Measurements from ENCODE around the gene VCL.

DNA sequence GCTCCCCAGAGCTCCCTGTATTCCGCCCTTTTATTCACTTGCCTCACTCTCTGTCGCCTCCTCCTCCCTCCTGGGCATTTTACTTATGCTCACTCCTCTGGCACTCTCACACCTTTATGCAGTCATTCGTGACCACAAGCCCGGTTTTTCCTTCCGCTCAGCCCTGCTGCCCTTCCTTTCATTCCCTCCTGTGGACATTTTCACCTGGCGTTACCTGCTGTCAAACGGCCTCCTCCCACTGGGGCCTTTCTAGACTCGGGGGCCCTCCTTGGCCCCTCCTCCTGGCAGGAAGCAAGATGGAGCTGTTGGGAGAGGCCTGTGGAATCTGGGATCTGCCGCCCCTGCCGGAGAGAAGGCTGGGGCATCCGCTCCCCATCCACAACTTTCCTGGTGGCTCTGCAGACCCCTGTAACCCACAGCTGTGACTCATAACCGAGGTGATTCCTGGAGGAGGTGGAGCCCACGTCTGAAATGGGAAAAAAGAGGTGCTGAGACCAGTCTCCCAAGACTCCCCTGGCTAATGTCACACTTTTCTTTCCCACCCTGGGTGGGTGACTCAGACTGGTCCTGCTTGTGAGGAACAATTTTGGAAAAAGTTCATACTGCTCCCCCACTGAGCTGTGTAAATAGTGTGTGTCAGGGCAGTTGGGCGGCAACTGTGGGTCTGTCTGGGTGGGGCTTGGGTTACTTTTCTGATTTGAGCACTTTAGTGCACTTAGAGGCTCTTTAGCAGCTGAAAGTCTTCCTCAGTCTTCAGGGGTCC, 1.2 kb downstream of the VCL start:
- TF ChIP-seq, protein P1, sequence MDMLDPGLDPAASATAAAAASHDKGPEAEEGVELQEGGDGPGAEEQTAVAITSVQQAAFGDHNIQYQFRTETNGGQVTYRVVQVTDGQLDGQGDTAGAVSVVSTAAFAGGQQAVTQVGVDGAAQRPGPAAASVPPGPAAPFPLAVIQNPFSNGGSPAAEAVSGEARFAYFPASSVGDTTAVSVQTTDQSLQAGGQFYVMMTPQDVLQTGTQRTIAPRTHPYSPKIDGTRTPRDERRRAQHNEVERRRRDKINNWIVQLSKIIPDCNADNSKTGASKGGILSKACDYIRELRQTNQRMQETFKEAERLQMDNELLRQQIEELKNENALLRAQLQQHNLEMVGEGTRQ (IDR thresholded peaks at IDR 0.05; ENCODE audit: borderline replicate concordance, low read depth, low read length) = no peak
- TF ChIP-seq, protein P2, sequence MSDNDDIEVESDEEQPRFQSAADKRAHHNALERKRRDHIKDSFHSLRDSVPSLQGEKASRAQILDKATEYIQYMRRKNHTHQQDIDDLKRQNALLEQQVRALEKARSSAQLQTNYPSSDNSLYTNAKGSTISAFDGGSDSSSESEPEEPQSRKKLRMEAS (IDR thresholded peaks at IDR 0.05; ENCODE audit: low read depth) = peak; percentile 50
- TF ChIP-seq, protein P3, sequence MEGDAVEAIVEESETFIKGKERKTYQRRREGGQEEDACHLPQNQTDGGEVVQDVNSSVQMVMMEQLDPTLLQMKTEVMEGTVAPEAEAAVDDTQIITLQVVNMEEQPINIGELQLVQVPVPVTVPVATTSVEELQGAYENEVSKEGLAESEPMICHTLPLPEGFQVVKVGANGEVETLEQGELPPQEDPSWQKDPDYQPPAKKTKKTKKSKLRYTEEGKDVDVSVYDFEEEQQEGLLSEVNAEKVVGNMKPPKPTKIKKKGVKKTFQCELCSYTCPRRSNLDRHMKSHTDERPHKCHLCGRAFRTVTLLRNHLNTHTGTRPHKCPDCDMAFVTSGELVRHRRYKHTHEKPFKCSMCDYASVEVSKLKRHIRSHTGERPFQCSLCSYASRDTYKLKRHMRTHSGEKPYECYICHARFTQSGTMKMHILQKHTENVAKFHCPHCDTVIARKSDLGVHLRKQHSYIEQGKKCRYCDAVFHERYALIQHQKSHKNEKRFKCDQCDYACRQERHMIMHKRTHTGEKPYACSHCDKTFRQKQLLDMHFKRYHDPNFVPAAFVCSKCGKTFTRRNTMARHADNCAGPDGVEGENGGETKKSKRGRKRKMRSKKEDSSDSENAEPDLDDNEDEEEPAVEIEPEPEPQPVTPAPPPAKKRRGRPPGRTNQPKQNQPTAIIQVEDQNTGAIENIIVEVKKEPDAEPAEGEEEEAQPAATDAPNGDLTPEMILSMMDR (IDR thresholded peaks at IDR 0.05) = peak; percentile 63

Data from SK-N-SH (cell line).